ENCODE results near the gene MBOAT2.

Gene MBOAT2

DNA sequence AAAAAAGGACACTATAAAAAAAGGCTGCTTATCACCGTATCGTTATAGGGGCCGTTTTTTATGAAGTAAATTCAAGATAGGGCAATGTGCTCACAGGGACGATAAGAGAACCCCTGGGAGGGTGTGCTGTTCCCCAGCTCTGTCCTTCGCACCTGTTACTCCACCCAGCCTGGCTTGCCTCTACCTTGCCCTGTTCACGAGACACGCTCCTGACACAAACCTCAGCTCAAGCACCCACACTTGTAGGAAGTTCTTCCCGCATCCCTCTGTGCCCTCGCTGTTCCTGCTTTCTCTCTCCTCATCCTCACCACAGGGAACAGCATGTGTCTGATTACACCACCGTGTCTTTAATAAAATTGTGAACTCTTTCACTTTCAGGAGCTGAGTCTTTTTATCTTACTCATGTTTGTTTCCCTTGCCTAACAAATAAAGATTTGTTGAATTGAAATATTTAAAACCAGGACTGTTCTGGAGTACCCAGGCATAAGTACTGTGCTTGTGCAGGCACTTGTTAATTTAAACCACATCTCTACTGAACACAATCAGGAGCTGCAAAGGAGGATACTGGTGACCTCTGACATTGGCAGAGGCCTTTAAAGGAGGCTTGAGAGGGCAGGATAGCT, 140.0 kb downstream of the MBOAT2 start:
- in situ Hi-C loops (cut with HindIII; ENCODE audit: low sequenced_read_pairs), result no loop called here

DNA sequence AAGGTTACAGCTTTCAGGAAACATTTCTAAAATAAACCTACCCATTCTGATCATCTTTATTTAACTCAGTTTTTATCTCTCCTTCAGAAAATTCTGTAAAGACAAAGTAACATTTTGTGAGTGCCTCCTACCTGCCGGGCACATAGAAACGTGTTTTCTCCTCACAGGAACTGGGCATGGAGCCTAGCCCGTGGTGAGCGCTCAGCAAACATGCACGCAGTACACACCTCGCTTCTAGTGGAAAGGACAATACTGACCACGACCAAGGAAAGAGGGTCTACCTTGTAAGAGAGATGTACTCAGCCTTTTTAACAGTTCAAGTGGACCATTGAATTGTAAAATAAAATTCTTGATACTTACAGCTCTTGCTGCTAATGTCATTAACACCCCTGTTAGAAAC, 141.3 kb downstream of the MBOAT2 start:
- in situ Hi-C loops (cut with HindIII; ENCODE audit: low sequenced_read_pairs), result no loop called here

DNA sequence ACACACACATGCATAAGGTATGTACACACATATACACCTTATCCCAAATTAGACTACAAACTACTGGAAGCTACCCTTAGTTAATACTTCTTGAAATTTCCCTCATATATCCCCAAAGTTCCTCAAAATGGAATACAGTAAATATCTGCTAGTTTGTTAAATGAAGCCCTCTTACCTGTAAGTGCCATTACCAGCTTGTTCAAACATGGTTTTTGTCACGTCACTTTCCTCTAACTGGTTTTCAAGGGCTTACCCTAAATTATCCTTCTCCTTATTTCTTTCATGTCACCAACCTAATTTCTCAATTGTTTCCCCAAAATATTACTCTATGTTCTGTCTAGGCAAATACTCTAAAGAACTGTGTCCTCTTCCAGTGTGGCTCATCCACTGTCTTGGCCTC, 141.7 kb downstream of the MBOAT2 start:
- in situ Hi-C loops (cut with HindIII; ENCODE audit: low sequenced_read_pairs), result no loop called here

DNA sequence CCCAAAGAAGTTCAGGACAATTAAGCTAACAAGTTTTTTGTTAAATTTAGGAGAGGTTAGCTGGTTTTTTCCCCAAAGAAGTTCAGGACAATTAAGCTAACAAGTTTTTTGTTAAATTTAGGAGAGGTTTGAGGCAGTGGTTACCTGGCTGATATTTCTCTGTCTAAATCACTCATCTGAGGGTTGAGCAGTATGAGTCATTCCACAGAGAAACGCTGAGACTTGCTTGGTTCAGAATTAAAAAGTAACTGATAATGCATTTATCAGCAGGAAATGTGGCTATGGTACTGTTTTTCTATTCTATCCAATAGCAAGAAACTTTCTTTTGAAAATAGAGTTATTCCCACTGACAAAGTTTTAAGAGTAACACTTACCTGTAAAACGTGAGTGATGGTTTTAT, 143.2 kb downstream of the MBOAT2 start:
- in situ Hi-C loops (cut with HindIII; ENCODE audit: low sequenced_read_pairs), result no loop called here

DNA sequence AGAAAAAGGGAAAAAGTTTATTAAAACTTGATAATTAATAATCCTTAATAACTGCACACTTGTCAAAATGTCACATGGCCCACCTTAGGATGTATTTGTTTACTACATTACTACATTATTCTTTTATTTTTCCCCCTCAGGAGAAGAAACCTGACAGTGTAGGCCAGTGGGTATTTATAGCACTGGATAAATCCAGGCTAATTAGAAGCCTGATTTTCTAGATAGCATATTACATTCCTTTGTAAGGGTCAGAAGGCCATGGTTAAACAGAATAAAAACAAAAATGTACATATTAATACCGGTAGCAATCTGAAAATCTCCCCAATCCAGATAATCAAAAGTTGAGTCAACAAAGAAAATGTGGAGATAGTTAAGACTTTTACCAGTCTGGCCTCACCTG, 144.6 kb downstream of the MBOAT2 start:
- in situ Hi-C loops (cut with HindIII; ENCODE audit: low sequenced_read_pairs), result no loop called here

DNA sequence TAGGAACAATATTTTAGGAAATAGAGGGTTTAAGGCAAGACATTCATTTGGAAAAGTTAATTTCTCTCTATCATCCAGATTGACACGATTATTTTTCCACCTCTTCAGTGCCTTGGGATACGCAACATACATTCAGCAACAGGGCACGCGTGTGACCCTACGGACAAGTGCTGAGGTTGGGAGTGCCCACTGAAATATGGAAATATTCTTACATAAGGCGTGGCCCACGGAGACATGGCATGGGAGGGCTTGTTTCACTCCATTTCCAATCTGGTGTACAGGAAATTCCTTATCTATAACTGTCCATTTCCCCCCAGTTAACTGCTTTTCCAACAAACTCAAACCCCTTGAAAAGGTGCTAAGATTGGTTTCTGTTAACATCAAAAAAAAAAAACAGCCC, 145.2 kb downstream of the MBOAT2 start:
- in situ Hi-C loops (cut with HindIII; ENCODE audit: low sequenced_read_pairs), result no loop called here

DNA sequence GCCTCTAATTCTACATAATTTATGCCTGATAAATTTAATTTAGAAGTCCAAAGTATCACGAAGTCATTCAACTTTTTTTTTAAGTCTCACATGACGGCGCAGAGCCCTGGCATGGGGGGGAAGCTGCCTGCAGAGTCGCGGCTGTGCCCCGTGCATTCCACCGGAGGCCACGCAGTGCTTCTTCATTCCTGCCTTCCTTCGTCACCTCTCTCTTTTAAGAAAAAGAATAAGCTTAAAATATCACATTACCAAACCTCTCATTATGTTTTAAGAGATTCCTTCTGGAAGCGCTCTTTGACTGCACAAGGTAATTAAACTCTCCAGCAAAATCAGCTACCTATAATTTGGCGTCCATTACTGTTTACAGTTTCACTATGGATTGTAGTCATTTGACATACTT, 145.8 kb downstream of the MBOAT2 start:
- in situ Hi-C loops (cut with HindIII; ENCODE audit: low sequenced_read_pairs), result no loop called here

DNA sequence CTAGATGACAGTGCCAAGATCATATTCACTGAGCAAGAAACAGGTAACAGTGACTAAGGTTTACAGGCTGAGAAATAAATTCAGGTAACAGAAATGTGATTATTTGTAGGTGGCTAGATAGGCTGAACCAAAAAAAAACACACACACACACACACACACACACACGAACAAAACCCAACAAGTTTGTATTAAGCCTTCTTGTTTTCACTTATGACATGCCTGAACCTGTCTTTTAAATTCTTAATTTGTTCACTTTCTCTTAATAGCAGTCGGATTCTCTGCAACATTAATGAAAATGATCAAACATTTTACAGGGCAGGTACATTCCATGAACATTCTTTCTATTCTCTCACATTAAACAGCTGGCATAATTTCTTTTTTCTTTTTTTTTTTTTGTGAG, 147.3 kb downstream of the MBOAT2 start:
- in situ Hi-C loops (cut with HindIII; ENCODE audit: low sequenced_read_pairs), result no loop called here

DNA sequence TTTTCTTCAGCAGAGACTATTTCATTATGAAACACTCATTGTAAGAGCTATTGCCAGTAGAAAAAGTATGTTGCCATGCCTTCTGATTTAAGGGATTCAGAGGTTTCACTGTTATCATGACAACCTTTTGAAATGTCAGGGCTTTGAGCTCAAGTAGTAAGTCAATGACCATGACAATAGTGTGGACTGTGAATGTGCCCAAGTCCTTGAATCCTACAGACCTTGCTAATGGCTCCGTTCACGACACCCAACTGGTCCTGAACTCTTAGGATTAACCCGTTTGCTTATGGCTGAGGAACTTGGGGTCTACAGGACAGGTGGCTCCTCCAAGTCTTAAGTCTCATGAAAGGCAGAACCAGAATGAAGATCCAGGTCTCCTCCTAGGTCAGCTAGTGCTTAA, 148.5 kb downstream of the MBOAT2 start:
- in situ Hi-C loops (cut with HindIII; ENCODE audit: low sequenced_read_pairs), result no loop called here

DNA sequence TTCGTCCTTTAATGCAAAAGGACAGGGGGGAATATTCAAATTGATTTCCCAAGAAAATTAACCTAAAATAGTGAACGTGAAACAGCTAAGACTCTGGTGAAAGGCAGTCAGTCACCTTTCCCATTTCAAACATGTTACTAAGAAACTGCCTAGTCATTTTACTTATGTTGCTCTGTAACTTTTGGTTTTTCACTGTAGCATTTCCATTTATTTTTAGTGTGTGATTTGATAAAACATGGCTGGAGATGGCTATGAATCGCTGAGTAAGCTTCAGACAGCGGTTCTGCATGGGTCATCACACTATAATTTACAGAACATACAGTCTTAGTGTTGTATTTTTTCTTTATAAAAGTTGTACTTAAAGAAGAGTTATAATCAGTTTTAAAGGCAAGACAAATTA, 150.1 kb downstream of the MBOAT2 start:
- in situ Hi-C loops (cut with HindIII; ENCODE audit: low sequenced_read_pairs), result no loop called here

DNA sequence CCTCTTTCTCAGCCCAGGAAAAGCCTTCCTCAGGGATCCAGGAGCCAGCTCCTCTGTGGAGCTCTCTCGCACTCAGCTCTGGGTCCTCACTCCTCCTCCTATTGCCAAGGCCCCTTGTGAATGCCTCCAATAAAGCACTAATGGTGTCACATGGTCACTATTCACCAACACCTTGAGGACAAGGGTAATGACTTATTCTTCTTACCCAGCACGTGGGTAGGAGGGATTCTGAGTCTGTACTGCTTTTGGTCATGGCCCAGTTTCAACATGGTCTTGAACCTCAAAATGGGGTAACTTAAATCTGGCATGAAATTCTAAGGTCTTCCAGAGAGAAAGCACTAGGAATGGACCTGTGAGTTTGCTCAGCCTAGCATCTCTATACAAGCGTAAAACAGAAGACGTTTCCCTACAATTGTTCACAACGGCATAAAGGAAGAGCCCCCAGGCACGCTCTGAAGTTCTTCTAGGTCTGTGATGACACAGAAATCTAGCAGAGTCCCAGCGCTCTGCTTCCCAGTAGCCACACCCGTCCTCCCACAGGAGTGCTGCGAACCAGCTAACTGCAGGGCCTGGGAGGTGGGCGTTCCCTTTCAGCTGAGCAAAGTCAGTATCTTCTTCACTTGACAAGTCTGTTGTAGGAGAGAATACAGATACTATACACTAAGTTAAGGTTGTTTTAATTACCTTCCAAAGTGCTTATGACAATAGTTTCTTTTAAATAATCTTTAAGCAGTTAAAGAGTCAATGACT, 151.5 kb downstream of the MBOAT2 start:
- in situ Hi-C loops (cut with HindIII; ENCODE audit: low sequenced_read_pairs), result no loop called here

DNA sequence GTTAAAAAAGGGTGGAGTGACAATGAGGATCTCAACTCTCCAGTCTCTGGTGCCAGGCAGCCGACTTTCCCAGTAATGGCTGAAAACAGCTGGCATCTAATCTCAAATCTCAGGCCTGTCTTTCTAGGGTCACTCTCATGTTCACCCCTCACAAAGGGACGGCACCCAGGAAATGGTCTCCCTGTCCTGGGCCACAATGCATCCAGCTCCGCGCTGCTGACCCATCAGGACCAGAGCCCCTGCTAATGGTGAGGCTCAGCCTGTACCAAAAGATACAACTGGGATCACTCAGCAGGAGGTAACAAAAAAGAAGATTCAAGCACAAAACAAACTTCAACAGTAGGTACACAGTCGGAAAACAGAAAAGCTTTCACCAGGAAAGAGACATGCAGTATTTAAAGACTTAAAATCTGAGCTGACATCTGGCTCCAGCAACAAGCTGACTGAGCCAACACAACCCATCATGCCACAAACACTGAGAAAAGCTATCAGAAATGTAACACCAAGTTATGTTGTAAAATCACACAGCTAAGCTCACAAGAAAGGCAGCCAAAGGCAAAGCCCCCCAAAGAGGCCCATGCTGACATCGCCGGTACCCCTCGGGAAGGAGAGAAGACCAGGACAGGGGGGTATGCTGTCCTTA, 152.5 kb downstream of the MBOAT2 start:
- in situ Hi-C loops (cut with HindIII; ENCODE audit: low sequenced_read_pairs), result no loop called here

DNA sequence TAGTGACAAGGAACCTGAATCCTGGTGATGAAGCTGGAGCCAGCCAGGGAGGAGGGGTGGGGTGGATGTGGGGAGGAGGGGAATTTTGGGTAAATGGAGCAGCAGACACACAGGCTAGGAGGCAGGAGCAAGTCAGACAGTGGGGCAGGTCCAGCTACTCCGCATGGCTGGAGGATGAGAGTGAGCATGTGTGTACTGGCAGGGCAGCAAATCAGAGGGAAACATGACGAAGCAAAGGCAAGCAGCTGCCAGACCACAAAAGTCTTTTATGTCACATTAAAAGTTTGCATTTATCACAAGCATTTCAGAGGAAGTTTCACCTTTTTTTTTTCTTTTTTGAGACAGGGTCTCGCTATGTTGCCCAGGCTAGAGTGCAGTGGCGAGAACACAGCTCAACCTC, 154.2 kb downstream of the MBOAT2 start:
- in situ Hi-C loops (cut with HindIII; ENCODE audit: low sequenced_read_pairs), result no loop called here

DNA sequence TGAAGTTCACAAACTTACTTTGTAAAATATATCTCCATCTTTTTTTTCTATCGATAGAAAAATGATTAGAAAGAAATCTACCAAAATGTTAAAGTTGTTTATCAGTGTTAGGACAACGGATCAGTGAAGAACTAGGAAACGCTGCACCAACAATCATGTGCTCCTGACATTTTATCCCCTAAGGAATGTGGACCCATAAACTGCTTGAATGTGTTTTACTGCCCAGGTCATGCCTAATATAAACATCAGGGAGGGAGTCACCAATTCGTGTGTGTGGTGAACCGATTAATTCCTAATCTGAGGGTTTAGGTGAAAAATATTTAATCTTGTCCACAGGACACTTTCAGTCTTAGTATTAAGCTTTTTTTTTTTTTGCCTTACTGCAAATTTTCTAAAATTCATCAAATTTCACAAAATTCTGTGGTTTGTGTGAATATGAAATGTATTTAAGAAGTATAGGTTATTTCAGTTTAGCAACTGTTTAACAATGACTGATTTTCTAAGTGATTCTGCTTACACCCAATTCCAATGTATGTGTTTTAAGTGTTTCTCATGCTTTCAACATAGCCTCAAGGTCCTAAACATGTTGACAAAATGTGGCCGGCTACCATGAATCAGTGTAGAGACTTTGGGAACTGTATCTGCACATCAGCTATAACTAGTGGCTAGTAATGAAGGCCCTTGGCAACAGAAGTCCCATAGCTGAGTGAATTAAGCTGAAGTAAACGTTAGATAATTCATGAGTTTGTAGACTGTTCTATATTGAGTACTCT, 155.0 kb downstream of the MBOAT2 start:
- in situ Hi-C loops (cut with HindIII; ENCODE audit: low sequenced_read_pairs), result no loop called here

DNA sequence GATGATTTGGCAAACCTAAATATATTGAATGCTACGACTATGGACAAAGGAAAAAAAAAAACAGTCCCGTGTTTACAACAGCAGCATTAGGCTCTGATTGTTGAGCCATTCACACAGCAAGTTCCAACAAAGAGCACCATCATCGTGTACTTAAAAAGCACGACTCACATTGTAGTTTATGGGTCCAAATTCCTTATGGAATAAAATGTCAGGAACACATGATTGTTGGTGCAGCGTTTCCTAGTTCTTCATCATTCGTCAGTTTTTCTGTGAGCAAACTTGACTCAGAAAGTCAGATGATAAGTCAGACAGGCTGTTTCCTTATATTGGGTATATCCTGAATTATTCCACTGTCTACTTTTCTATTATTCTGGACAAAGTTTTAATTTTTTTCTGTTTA, 156.1 kb downstream of the MBOAT2 start:
- in situ Hi-C loops (cut with HindIII; ENCODE audit: low sequenced_read_pairs), result no loop called here

DNA sequence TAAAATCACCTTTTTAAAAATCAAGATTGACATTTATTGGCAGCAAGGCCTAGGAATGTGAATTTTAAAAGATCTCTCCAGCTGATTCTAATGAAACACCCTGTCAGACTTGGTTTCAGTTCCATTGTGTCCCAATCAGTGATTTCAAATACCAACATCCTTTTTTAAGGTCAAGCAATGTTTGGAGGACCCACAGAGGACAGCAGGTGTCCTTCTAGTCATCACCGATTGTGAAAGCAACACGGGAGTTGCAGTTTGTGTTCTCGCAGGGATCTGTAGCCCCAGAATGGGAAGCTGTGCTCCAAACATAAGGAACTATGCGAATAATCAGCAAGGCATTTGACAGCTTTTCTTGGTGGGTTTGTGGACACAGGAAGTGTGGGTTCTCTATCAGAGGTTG, 161.6 kb downstream of the MBOAT2 start:
- in situ Hi-C loops (cut with HindIII; ENCODE audit: low sequenced_read_pairs), result no loop called here

DNA sequence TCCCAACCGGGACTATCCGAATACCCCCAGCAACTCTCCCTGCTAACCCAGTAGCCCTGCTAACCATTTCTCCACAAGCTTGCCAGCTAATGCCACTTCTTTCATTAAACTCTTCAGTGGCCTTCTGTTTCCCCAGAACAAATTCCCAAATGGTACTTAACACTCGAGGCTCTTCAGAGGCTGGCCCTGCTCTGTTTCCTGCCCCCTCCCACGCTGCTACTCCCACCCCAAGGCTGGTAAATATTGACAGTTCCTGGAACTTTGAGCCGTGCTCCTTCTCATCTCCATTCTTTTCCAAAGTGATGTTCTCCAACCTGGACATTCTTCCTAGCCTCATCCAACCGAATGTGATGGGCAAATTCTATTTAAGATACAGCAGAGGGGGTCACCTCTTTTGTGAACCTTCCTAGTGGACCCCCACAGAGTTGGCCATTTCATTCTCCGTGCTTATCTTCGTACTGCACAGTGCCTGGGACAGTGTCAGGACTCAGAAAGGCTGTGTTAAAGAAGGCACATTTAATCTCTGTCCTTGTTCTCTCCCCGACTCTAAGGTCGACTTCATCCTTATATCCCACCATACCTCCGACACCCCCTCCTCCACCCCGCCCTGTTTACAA, 162.9 kb downstream of the MBOAT2 start:
- in situ Hi-C loops (cut with HindIII; ENCODE audit: low sequenced_read_pairs), result no loop called here

DNA sequence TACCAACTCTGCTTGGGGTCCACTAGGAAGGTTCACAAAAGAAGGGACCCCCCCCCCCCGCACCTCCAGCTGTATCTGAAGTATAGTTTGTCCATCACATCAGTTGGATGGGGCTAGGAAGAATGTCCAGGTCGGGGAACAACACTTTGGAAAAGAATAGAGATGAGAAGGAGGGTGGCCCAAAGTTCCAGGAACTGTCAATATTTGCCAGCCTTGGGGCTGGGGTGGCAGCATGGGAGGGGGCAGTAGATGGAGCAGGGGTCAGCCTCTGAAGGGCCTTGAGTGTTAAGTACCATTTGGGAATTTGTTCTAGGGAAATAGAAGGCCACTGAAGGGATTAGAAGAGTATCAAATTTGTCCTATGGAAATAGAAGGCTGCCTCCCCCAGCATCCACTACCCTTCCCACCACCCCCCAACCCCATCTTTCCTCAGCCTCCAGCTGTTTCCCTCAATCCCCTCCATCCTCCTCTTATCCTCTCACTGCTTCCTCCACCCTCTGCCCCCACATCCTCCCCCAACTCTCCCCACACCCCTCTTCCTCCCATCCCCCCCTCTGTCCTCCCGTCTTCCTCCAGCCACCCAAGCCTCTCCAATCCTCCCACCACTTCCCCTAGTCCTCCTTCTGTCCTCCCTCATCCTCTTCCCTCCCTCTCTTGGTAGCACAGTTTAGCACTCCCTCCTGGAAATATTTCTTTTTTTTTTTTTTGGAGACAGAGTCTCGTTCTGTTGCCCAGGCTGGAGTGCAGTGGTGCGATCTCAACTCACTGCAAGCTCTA, 164.1 kb downstream of the MBOAT2 start:
- in situ Hi-C loops (cut with HindIII; ENCODE audit: low sequenced_read_pairs), result no loop called here

DNA sequence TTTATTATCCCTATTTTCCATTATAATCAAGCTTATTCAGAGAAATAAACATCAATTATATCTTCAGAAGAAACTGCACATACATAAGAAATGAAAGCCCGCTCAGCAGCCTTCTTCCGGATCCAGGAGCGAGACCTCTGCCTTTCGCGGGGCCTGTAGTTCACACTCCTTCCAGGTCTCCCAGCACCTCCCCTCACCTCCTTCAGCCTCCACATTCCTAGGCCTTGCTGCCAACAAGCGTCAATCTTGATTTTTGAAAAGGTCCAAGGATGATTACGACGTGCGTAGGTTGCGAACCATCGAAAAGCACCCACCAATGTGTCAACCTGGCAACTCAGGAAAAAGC, 165.7 kb downstream of the MBOAT2 start:
- in situ Hi-C loops (cut with HindIII; ENCODE audit: low sequenced_read_pairs), result no loop called here

DNA sequence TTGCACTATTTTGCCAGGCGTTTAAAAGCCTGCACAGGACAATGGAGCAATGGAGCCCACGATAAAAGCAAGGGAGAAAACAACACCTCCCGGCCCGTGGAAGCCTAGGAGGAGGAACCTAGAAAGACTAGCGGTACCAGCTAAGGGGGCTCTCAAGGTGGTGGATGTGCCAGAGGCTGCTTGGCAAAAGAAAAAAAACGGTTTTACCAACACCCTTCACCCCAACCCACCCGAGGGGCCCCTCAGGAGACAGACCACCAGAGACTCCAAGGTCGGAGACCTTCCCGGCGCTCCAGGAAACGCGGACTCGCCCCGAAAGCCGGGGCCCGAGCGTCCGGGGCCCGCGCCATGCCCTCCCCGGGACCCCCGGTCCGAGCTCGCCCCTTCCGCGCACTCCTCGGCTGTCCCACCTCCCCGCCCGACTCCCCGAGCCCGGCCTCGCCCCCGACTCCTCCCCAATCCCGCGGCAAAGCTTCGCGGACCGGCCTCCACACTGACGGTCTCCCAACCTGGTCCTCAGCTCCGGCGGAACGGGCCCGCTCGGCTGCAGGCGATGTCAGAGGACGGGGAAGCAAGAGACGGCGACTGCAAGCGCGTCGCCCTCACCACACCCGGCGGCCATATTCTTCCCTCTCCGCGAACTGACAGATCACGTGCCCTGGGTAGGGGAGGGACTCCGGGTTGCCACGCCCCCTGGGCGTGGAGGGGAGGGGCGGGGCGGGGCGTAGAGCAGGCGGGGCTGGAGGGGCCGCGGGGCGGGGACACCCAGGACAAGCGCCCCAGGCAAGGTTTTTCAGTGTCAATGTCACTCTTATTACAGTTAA, 166.3 kb downstream of the MBOAT2 start, which contains the start of gene KIDINS220:
TSS of gene KIDINS220 (minus strand) at position 643 of the 824 bp plus-strand sequence. CDS start 10,520 bp downstream, outside the sequence.
- in situ Hi-C loops (cut with HindIII; ENCODE audit: low sequenced_read_pairs), result no loop called here

Data from endothelial cell of hepatic sinusoid (primary cell).